Uterus (tissue), 4 donors: ENCODE results near the gene OR51M1. TPM values are rescaled to one million over a fixed set of nuclear protein-coding genes. Genes with fewer than 3 reads are reported as not detected.

Experiments used
- DNase-seq, 2 donors: peaks; one replicate each; pipeline ENCODE4 v3.0.0-alpha.2; 2019 to 2020
- H3K27ac ChIP-seq, 2 donors: fragments of 200-600 bp; sonication (generic); 1 replicate in 1 of 2; 2 replicates in 1 of 2; pipeline ENCODE4 v1.5.1; 2016 to 2018
- H3K27me3 ChIP-seq, 2 donors: fragments of 200-600 bp; sonication (generic); one replicate each; pipeline ENCODE4 v1.5.1; 2018 to 2019; ENCODE audit warnings: control low read depth in 1 of 2
- H3K36me3 ChIP-seq, 2 donors: fragments of 200-600 bp; sonication (generic); one replicate each; pipeline ENCODE4 v1.5.1; 2019; ENCODE audit warnings: control low read depth in 1 of 2
- H3K4me1 ChIP-seq, 2 donors: fragments of 200-600 bp; sonication (generic); one replicate each; pipeline ENCODE4 v1.5.1; 2018 to 2019; ENCODE audit warnings: control low read depth in 1 of 2
- H3K4me3 ChIP-seq, 2 donors: fragments of 200-600 bp; sonication (generic); 1 replicate in 1 of 2; 2 replicates in 1 of 2; pipeline ENCODE4 v1.5.1; 2018 to 2019; ENCODE audit warnings: mild to moderate bottlenecking in 1 of 2
- H3K9me3 ChIP-seq, 2 donors: fragments of 200-600 bp; sonication (generic); one replicate each; pipeline ENCODE4 v1.5.1; 2019; ENCODE audit warnings: control low read depth in 1 of 2
- POLR2A ChIP-seq, 2 donors: fragments of 450-650 bp; IDR thresholded peaks; one replicate each; pipeline ENCODE4 v1.6.1; 2016; ENCODE audit warnings: antibody characterized with exemption in 2 of 2, mild to moderate bottlenecking in 1 of 2, moderate library complexity in 1 of 2
- intact Hi-C: fragments of 100-400 bp; cut with DNase I; formaldehyde crosslinking; loops from one replicate; pipeline ENCODE4 v1.15.1; 2023; ENCODE audit warnings: low total_unique reads
- total RNA-seq, 4 donors: library from RNA; depleted of rRNA in 3 of 4; stranded (reverse); fragments of >200 nt in 3 of 4; gene quantifications; one replicate each; pipeline versions ENCODE4 v1.1.0 to v1.2.4, GENCODE V29; 2014 to 2023
- TF ChIP-seq, protein P1 (sequence below), 4 experiments: fragments of 200-600 bp in 2 of 4; fragments of 450-650 bp in 2 of 4; sonication (generic) in 2 of 4; IDR thresholded peaks; one replicate each; pipeline ENCODE4 v1.5.1; 2016 to 2019; ENCODE audit warnings: antibody characterized with exemption in 4 of 4, mild to moderate bottlenecking in 2 of 4, moderate library complexity in 1 of 4
- donor health status: DM: yes; HTN: yes; CAD: no.

OR51M1 gene
- total RNA-seq, 4 donors from 2014 or later: not detected

DNA sequence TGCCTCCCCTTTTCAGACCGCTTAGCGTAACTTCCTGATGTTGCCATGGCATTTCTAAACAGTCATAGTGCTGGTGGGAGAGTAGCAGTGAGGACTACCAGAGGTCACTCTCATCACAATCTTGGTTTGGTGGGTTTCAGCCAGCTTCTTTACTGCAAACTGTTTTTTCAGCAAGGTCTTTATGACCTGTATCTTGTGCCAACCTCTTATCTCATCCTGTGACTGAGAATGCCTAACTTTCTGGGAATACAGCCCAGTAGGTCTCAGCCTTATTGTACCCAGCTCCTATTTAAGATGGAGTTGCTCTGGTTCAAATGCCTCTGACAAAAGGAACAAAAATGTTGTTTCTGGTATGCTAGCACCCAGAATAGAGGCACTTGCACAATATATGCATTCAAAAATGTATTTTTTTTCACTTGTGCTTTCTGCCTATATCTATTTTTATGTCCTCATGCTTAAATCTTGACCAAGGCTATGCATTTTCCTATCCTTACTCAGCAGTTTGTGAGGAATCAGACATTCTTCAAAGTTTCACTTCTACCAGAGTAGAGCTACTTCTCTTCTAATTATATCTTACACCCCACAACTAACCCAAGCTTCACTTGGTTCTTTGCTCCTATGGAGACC lies 16.1 kb upstream of the OR51M1 start:
- intact Hi-C loops: no loop called here

DNA sequence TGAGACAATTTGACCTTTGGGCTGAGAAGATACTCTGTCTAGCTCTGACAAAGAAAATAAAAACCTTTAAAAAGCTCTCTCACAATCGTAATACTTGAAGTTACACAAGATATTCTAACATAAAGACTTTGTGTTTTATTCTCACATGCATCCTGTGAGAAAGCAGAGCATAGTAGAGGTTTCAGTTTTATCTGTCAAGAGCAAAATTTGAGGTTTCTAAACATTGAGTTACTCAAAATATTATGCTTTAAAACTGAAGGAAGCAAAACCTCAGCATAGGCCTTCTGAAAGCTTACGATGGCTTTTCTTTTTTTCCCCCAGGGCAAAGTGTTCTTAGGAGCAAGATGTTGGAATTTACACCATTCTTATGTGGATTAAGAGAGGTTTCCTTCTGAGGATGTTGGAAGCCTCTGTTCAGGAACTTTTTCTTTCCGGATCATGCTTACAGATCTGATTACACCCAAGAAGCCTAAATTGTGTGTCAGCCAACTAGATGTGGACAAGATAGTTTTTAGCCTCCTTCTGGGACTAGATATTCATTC lies 15.0 kb upstream of the OR51M1 start:
- TF ChIP-seq, protein P1, sequence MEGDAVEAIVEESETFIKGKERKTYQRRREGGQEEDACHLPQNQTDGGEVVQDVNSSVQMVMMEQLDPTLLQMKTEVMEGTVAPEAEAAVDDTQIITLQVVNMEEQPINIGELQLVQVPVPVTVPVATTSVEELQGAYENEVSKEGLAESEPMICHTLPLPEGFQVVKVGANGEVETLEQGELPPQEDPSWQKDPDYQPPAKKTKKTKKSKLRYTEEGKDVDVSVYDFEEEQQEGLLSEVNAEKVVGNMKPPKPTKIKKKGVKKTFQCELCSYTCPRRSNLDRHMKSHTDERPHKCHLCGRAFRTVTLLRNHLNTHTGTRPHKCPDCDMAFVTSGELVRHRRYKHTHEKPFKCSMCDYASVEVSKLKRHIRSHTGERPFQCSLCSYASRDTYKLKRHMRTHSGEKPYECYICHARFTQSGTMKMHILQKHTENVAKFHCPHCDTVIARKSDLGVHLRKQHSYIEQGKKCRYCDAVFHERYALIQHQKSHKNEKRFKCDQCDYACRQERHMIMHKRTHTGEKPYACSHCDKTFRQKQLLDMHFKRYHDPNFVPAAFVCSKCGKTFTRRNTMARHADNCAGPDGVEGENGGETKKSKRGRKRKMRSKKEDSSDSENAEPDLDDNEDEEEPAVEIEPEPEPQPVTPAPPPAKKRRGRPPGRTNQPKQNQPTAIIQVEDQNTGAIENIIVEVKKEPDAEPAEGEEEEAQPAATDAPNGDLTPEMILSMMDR (IDR thresholded peaks at IDR 0.05): no peak
- TF ChIP-seq POLR2A (IDR thresholded peaks at IDR 0.05): no peak
- intact Hi-C loops: no loop called here
- Histone ChIP-seq H3K4me1 (peaks cover 3 to 4% of the 10 kb centered on the region in 2 donors), H3K9me3 (peaks cover 0 to 4% of the 10 kb centered on the region in 2 donors), H3K4me3 (no peak overlapping the region), H3K36me3 (no peaks in the 10 kb centered on the region), H3K27ac (no peak overlapping the region), H3K27me3 (no peaks in the 10 kb centered on the region)
- no peak for DNase-seq

More for the DNA sequence above, 16.1 kb upstream of the OR51M1 start:
- DNase-seq: no peak
- Histone ChIP-seq H3K27ac (no peak overlapping the region), H3K4me3 (no peak overlapping the region), H3K9me3 (no peaks in the 10 kb centered on the region), H3K4me1 (peaks cover 3 to 4% of the 10 kb centered on the region in 2 donors), H3K27me3 (no peaks in the 10 kb centered on the region), H3K36me3 (no peaks in the 10 kb centered on the region)
- no peak for TF ChIP-seq POLR2A (IDR thresholded peaks at IDR 0.05)
- TF ChIP-seq, protein P1 (IDR thresholded peaks at IDR 0.05): no peak

DNA sequence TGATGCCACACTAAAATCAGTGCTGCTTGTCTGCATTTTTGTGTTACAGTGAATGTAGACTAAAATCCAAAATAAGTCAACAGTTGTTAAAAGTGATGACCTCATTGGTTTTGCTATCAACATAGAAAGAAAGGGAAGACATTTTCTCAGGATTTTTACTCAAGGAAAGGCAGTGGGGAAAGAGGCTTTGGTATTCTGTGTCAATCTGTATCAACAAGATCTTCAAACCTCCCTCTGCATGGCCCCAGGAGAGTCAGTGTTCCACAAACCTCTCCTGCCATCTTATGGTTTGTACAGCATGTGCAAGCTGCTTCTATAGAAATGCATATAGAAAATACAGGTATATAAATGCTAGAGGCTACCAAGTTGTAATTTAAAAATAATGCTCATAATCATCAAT lies 13.8 kb upstream of the OR51M1 start:
- Histone ChIP-seq H3K9me3 (peaks cover 0 to 4% of the 10 kb centered on the region in 2 donors), H3K4me1 (peaks cover 3 to 4% of the 10 kb centered on the region in 2 donors), H3K36me3 (no peaks in the 10 kb centered on the region), H3K27me3 (no peaks in the 10 kb centered on the region), H3K27ac (no peak overlapping the region), H3K4me3 (no peak overlapping the region)
- no peak for DNase-seq
- TF ChIP-seq, protein P1 (IDR thresholded peaks at IDR 0.05): no peak
- TF ChIP-seq POLR2A (IDR thresholded peaks at IDR 0.05): no peak
- intact Hi-C loops: no loop called here

GRCh38 chr11:5380740-5381342 lies 2.8 kb upstream of the OR51M1 start:
- Histone ChIP-seq H3K27me3 (no peaks in the 10 kb centered on the region), H3K4me1 (no peaks in the 10 kb centered on the region), H3K27ac (no peak overlapping the region), H3K4me3 (no peak overlapping the region), H3K36me3 (no peaks in the 10 kb centered on the region), H3K9me3 (no peaks in the 10 kb centered on the region)
- intact Hi-C loops: no loop called here
- TF ChIP-seq, protein P1 (IDR thresholded peaks at IDR 0.05): peak in 3 of 4 experiments; percentile 7 to 44 (median 43)
- TF ChIP-seq POLR2A (IDR thresholded peaks at IDR 0.05): no peak
- DNase-seq: peak in 1 of 2 donors; percentile 15

DNA sequence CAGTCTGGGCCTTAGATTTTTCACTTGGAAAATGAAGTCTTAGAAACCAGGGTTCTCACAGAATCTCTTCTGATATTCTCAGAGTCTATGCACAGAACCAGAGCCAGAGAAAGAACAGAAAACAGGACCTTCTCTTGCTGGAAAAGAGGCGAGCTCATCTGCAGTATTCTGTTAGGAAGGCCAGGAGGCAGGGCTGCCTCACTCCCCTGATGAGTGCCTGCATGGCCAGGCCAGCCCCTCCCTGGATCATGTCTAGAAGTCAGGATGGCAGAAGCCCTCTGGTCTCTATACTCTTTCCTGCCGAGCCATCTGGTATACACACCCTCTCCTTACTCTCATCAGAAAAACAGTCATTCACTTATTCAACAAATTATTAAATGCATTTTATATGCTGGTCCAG lies 723 bp downstream of the OR51M1 start:
- no peak for DNase-seq
- no peak for TF ChIP-seq POLR2A (IDR thresholded peaks at IDR 0.05)
- TF ChIP-seq, protein P1 (IDR thresholded peaks at IDR 0.05): no peak
- H3K9me3 ChIP-seq: no peaks in the 10 kb centered on the region
- no peak overlapping the region for H3K27ac ChIP-seq
- H3K4me1 ChIP-seq: no peaks in the 10 kb centered on the region
- no peaks in the 10 kb centered on the region for H3K27me3 ChIP-seq
- H3K36me3 ChIP-seq: no peaks in the 10 kb centered on the region
- intact Hi-C loops: no loop called here
- no peak overlapping the region for H3K4me3 ChIP-seq
